ENCODE data around the gene ATG4D.

ATG4D gene

GRCh38 chr19:10562609-10563008 is 18.9 kb downstream of the ATG4D start:
- Histone ChIP-seq H3K27me3 (ENCODE audit: control insufficient read depth in 5 of 5, insufficient read depth in 4 of 5, low read length in 5 of 5) (no peaks in the 10 kb centered on the region), H3K36me3 (ENCODE audit: control insufficient read depth in 5 of 5, insufficient read depth in 5 of 5, low read length in 5 of 5) (peaks cover 0 to 34% (median 32%) of the 10 kb centered on the region in 5 donors), H3K9me3 (ENCODE audit: control insufficient read depth in 5 of 5, low read length in 5 of 5) (no peaks in the 10 kb centered on the region)

GRCh38 chr19:10565028-10565566 is 21.4 kb downstream of the ATG4D start:
- Histone ChIP-seq H3K9ac (ENCODE audit: low read length in 5 of 5) (peak overlapping the region in 4 of 5 donors; percentile 83 to 89 (median 86)), H3K4me3 (ENCODE audit: low read depth in 1 of 5, low read length in 5 of 5) (peak overlapping the region; percentile 70 to 93 (median 83)), H3K9me3 (ENCODE audit: control insufficient read depth in 5 of 5, low read length in 5 of 5) (no peaks in the 10 kb centered on the region), H3K27ac (ENCODE audit: low read depth, low read length) (peak overlapping the region; percentile 46), H3K36me3 (ENCODE audit: control insufficient read depth in 5 of 5, insufficient read depth in 5 of 5, low read length in 5 of 5) (peaks cover 0 to 15% (median 12%) of the 10 kb centered on the region in 5 donors), H3K4me1 (ENCODE audit: control insufficient read depth in 5 of 5, insufficient read depth in 5 of 5, low read length in 5 of 5) (peaks cover 5 to 41% (median 40%) of the 10 kb centered on the region in 5 donors), H3K27me3 (ENCODE audit: control insufficient read depth in 5 of 5, insufficient read depth in 4 of 5, low read length in 5 of 5) (no peaks in the 10 kb centered on the region)

More at GRCh38 chr19:10562609-10563008, 18.9 kb downstream of the ATG4D start:
- Histone ChIP-seq H3K4me3 (ENCODE audit: low read depth in 1 of 5, low read length in 5 of 5) (no peak overlapping the region), H3K9ac (ENCODE audit: low read length in 5 of 5) (no peak overlapping the region), H3K27ac (ENCODE audit: low read depth, low read length) (no peak overlapping the region), H3K4me1 (ENCODE audit: control insufficient read depth in 5 of 5, insufficient read depth in 5 of 5, low read length in 5 of 5) (peaks cover 5 to 26% (median 25%) of the 10 kb centered on the region in 5 donors)

GRCh38 chr19:10565567-10566407 is 22.1 kb downstream of the ATG4D start, which contains the start of gene KRI1:
Gene KRI1, minus strand, starts transcription at chr19:10566010. Its CDS starts 11 bp downstream, at chr19:10565999.
- no peaks in the 10 kb centered on the region for H3K27me3 ChIP-seq (ENCODE audit: control insufficient read depth in 5 of 5, insufficient read depth in 4 of 5, low read length in 5 of 5)
- peak within 1 kb of the TSS; percentile 72 to 93 (median 83) for H3K4me3 ChIP-seq (ENCODE audit: low read depth in 1 of 5, low read length in 5 of 5)
- peak within 1 kb of the TSS in 4 of 5 donors; percentile 83 to 89 (median 86) for H3K9ac ChIP-seq (ENCODE audit: low read length in 5 of 5)
- H3K27ac ChIP-seq (ENCODE audit: low read depth, low read length) = peak within 1 kb of the TSS; percentile 75
- peaks cover 0 to 8% (median 5%) of the 10 kb centered on the region in 5 donors for H3K36me3 ChIP-seq (ENCODE audit: control insufficient read depth in 5 of 5, insufficient read depth in 5 of 5, low read length in 5 of 5)
- H3K4me1 ChIP-seq (ENCODE audit: control insufficient read depth in 5 of 5, insufficient read depth in 5 of 5, low read length in 5 of 5) = peaks cover 5 to 41% (median 40%) of the 10 kb centered on the region in 5 donors
- no peaks in the 10 kb centered on the region for H3K9me3 ChIP-seq (ENCODE audit: control insufficient read depth in 5 of 5, low read length in 5 of 5)

- Histone ChIP-seq H3K9me3 (ENCODE audit: control insufficient read depth in 5 of 5, low read length in 5 of 5) (no peaks in the 10 kb centered on the region), H3K9ac (ENCODE audit: low read length in 5 of 5) (peak overlapping the region in 3 of 5 donors; percentile 30 to 63 (median 48)), H3K27ac (ENCODE audit: low read depth, low read length) (peak overlapping the region; percentile 75), H3K27me3 (ENCODE audit: control insufficient read depth in 5 of 5, insufficient read depth in 4 of 5, low read length in 5 of 5) (no peaks in the 10 kb centered on the region), H3K4me1 (ENCODE audit: control insufficient read depth in 5 of 5, insufficient read depth in 5 of 5, low read length in 5 of 5) (peaks cover 5 to 41% (median 40%) of the 10 kb centered on the region in 5 donors), H3K4me3 (ENCODE audit: low read depth in 1 of 5, low read length in 5 of 5) (peak overlapping the region; percentile 65 to 93 (median 73)), H3K36me3 (ENCODE audit: control insufficient read depth in 5 of 5, insufficient read depth in 5 of 5, low read length in 5 of 5) (peaks cover 0 to 3% (median 0%) of the 10 kb centered on the region in 5 donors)
Observed at GRCh38 chr19:10566408-10566657, 22.6 kb downstream of the ATG4D start.

GRCh38 chr19:10566658-10567410 is 23.1 kb downstream of the ATG4D start:
- peak overlapping the region in 4 of 5 donors; percentile 72 to 93 (median 80) for H3K4me3 ChIP-seq (ENCODE audit: low read depth in 1 of 5, low read length in 5 of 5)
- no peaks in the 10 kb centered on the region for H3K36me3 ChIP-seq (ENCODE audit: control insufficient read depth in 5 of 5, insufficient read depth in 5 of 5, low read length in 5 of 5)
- H3K27ac ChIP-seq (ENCODE audit: low read depth, low read length) = peak overlapping the region; percentile 75
- no peaks in the 10 kb centered on the region for H3K27me3 ChIP-seq (ENCODE audit: control insufficient read depth in 5 of 5, insufficient read depth in 4 of 5, low read length in 5 of 5)
- peaks cover 5 to 41% (median 40%) of the 10 kb centered on the region in 5 donors for H3K4me1 ChIP-seq (ENCODE audit: control insufficient read depth in 5 of 5, insufficient read depth in 5 of 5, low read length in 5 of 5)
- H3K9ac ChIP-seq (ENCODE audit: low read length in 5 of 5) = peak overlapping the region in 3 of 5 donors; percentile 43 to 63 (median 48)
- H3K9me3 ChIP-seq (ENCODE audit: control insufficient read depth in 5 of 5, low read length in 5 of 5) = no peaks in the 10 kb centered on the region

- no peaks in the 10 kb centered on the region for H3K27me3 ChIP-seq (ENCODE audit: control insufficient read depth in 5 of 5, insufficient read depth in 4 of 5, low read length in 5 of 5)
- H3K27ac ChIP-seq (ENCODE audit: low read depth, low read length) = peak overlapping the region; percentile 75
- no peaks in the 10 kb centered on the region for H3K36me3 ChIP-seq (ENCODE audit: control insufficient read depth in 5 of 5, insufficient read depth in 5 of 5, low read length in 5 of 5)
- peak overlapping the region; percentile 70 to 93 (median 73) for H3K4me3 ChIP-seq (ENCODE audit: low read depth in 1 of 5, low read length in 5 of 5)
- peak overlapping the region in 3 of 5 donors; percentile 41 to 76 (median 64) for H3K9ac ChIP-seq (ENCODE audit: low read length in 5 of 5)
- H3K4me1 ChIP-seq (ENCODE audit: control insufficient read depth in 5 of 5, insufficient read depth in 5 of 5, low read length in 5 of 5) = peaks cover 5 to 47% (median 44%) of the 10 kb centered on the region in 5 donors
- H3K9me3 ChIP-seq (ENCODE audit: control insufficient read depth in 5 of 5, low read length in 5 of 5) = no peaks in the 10 kb centered on the region
Observed at GRCh38 chr19:10567656-10568055, 24.0 kb downstream of the ATG4D start.

- Histone ChIP-seq H3K36me3 (ENCODE audit: control insufficient read depth in 5 of 5, insufficient read depth in 5 of 5, low read length in 5 of 5) (no peaks in the 10 kb centered on the region), H3K9me3 (ENCODE audit: control insufficient read depth in 5 of 5, low read length in 5 of 5) (no peaks in the 10 kb centered on the region), H3K9ac (ENCODE audit: low read length in 5 of 5) (peak overlapping the region in 4 of 5 donors; percentile 64 to 76 (median 68)), H3K27me3 (ENCODE audit: control insufficient read depth in 5 of 5, insufficient read depth in 4 of 5, low read length in 5 of 5) (no peaks in the 10 kb centered on the region), H3K4me1 (ENCODE audit: control insufficient read depth in 5 of 5, insufficient read depth in 5 of 5, low read length in 5 of 5) (peaks cover 5 to 47% (median 44%) of the 10 kb centered on the region in 5 donors), H3K27ac (ENCODE audit: low read depth, low read length) (peak overlapping the region; percentile 3), H3K4me3 (ENCODE audit: low read depth in 1 of 5, low read length in 5 of 5) (peak overlapping the region; percentile 70 to 93 (median 73))
Observed at GRCh38 chr19:10568062-10568825, 24.5 kb downstream of the ATG4D start.

- Histone ChIP-seq H3K9ac (ENCODE audit: low read length in 5 of 5) (peak within 1 kb of the TSS in 4 of 5 donors; percentile 64 to 76 (median 68)), H3K27ac (ENCODE audit: low read depth, low read length) (peak within 1 kb of the TSS; percentile 3)
Observed at GRCh38 chr19:10568826-10569651, 25.3 kb downstream of the ATG4D start, which contains the start of gene CDKN2D. Gene CDKN2D, minus strand, starts transcription at chr19:10568979. Its CDS starts 326 bp downstream, at chr19:10568653.

More at GRCh38 chr19:10568826-10569651, 25.3 kb downstream of the ATG4D start, which contains the start of gene CDKN2D:
- no peaks in the 10 kb centered on the region for H3K36me3 ChIP-seq (ENCODE audit: control insufficient read depth in 5 of 5, insufficient read depth in 5 of 5, low read length in 5 of 5)
- peak within 1 kb of the TSS; percentile 70 to 93 (median 73) for H3K4me3 ChIP-seq (ENCODE audit: low read depth in 1 of 5, low read length in 5 of 5)
- peaks cover 5 to 47% (median 44%) of the 10 kb centered on the region in 5 donors for H3K4me1 ChIP-seq (ENCODE audit: control insufficient read depth in 5 of 5, insufficient read depth in 5 of 5, low read length in 5 of 5)
- H3K9me3 ChIP-seq (ENCODE audit: control insufficient read depth in 5 of 5, low read length in 5 of 5) = no peaks in the 10 kb centered on the region
- no peaks in the 10 kb centered on the region for H3K27me3 ChIP-seq (ENCODE audit: control insufficient read depth in 5 of 5, insufficient read depth in 4 of 5, low read length in 5 of 5)

Data from subcutaneous abdominal adipose tissue (tissue), 5 donors.